HUES64 (cell line): ENCODE measurements around the gene XPR1.
"Not testable (repeated sequence)": the region's sequence is repeated elsewhere in the genome, so short reads cannot be mapped to it uniquely, and the experiment has no call there.

Experiments
- H3K27ac ChIP-seq: 2 replicates; pipeline ENCODE4 v1.7.0; 2013; ENCODE audit warnings: low read depth, low read length, inconsistent platforms
- H3K27me3 ChIP-seq: 2 replicates; pipeline ENCODE4 v1.6.1; 2013; ENCODE audit warnings: mild to moderate bottlenecking, low read length; ENCODE audit not compliant: insufficient read depth
- H3K36me3 ChIP-seq: 2 replicates; pipeline ENCODE4 v1.6.1; 2013; ENCODE audit warnings: mild to moderate bottlenecking, low read length; ENCODE audit not compliant: insufficient read depth
- H3K4me1 ChIP-seq: 2 replicates; pipeline ENCODE4 v1.6.1; 2013; ENCODE audit warnings: mild to moderate bottlenecking, low read length, moderate library complexity; ENCODE audit not compliant: insufficient read depth
- H3K4me3 ChIP-seq: 2 replicates; pipeline ENCODE4 v1.5.1; 2013; ENCODE audit warnings: mild to moderate bottlenecking, low read length, moderate library complexity
- H3K9ac ChIP-seq: 2 replicates; pipeline ENCODE4 v1.6.1; 2013; ENCODE audit warnings: mild to moderate bottlenecking, low read depth, low read length
- H3K9me3 ChIP-seq: 2 replicates; pipeline ENCODE4 v1.6.1; 2013; ENCODE audit warnings: low read depth, low read length; ENCODE audit not compliant: insufficient read depth
- WGBS: fragments of 150-250, 120-280 bp; methylation state at CpG from one replicate; pipeline ENCODE4 v1.1.7; 2013; ENCODE audit warnings: missing lambda C conversion rate; 5-methylcytosine and 5-hydroxymethylcytosine counted together

The XPR1 gene

DNA sequence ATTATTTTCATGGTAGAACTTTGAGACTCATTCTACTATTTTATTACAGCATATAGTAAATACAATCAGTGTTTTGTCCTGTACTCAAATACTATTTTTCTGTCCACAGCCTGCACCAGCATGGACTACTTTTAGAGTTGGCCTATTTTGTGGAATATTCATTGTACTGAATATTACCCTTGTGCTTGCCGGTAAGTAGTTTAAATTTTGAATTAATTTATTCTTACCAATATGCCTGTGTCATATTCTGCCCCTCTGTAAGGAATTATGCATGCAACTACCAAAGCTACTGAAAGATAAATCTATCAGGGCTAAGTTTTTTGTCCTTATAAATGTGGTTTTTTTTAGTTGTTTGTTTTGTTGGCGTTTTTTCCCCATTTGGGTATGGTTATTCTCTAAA is 179.5 kb downstream of the XPR1 start:
- peaks cover 4% of the 10 kb centered on the region; the same call in 1 of the 2 replicates for H3K9me3 ChIP-seq
- WGBS: no CpG with 5 or more reads among the region's 2 CpGs
- no peak overlapping the region for H3K27ac ChIP-seq
- H3K4me1 ChIP-seq: no peaks in the 10 kb centered on the region
- no peak overlapping the region for H3K4me3 ChIP-seq
- H3K36me3 ChIP-seq: peaks cover 26% of the 10 kb centered on the region
- no peaks in the 10 kb centered on the region for H3K27me3 ChIP-seq
- no peak overlapping the region for H3K9ac ChIP-seq

DNA sequence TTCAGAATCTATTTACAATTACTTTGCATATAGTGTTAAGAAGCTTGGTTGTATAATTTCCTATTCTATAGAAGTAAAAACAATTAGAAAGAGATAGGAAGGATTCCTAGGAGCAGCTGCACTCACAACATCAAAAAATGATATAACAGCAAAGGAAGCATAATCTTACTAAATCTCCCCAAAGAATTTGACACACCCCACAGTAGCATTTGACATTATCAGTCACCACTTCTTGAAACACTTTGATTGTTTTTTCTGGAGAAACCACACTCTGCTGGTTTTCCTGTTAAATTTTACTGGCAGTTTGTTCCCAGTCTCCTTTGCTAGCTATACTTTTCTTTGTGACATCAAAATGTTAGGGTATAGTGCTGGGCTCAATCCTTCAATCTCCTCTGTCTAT is 180.1 kb downstream of the XPR1 start:
- H3K9ac ChIP-seq: no peak overlapping the region
- H3K4me3 ChIP-seq: no peak overlapping the region
- peaks cover 4% of the 10 kb centered on the region; the same call in 1 of the 2 replicates for H3K9me3 ChIP-seq
- no peak overlapping the region for H3K27ac ChIP-seq
- H3K27me3 ChIP-seq: no peaks in the 10 kb centered on the region
- peaks cover 20% of the 10 kb centered on the region for H3K36me3 ChIP-seq
- no peaks in the 10 kb centered on the region for H3K4me1 ChIP-seq

DNA sequence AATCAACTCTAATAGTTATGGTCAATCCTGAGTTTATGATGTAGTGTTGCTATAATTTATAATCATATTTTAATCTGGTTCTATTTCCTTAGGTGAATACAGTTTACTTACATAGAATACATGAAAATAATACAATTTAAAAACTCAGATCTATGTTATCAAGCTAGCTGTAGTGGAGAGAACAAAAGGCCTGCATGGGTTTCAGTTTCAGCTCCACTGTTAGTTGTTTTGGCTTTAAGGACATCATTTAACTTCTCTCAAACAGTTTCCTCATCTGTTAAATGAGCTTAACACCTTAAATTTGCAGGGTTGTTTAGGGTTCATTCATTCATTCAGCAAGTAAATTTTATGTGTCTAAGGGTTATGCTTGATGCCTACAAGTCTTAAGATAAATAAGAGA is 182.4 kb downstream of the XPR1 start:
- no peaks in the 10 kb centered on the region for H3K9me3 ChIP-seq
- H3K4me1 ChIP-seq: no peaks in the 10 kb centered on the region
- no peaks in the 10 kb centered on the region for H3K27me3 ChIP-seq
- no peak overlapping the region for H3K9ac ChIP-seq
- H3K27ac ChIP-seq: no peak overlapping the region
- no peak overlapping the region for H3K4me3 ChIP-seq
- peaks cover 12% of the 10 kb centered on the region for H3K36me3 ChIP-seq

GRCh38 chr1:180815188-180815587 is 183.4 kb downstream of the XPR1 start:
- WGBS: 95% methylated on average over 4 of the region's 4 CpGs
- no peaks in the 10 kb centered on the region for H3K27me3 ChIP-seq
- no peak overlapping the region for H3K9ac ChIP-seq
- peaks cover 12% of the 10 kb centered on the region for H3K36me3 ChIP-seq
- H3K4me1 ChIP-seq: no peaks in the 10 kb centered on the region
- no peaks in the 10 kb centered on the region for H3K9me3 ChIP-seq
- no peak overlapping the region for H3K4me3 ChIP-seq
- H3K27ac ChIP-seq: no peak overlapping the region

- 78% methylated on average over 10 of the region's 10 CpGs for WGBS
- H3K4me3 ChIP-seq: no peak overlapping the region
- H3K4me1 ChIP-seq: no peaks in the 10 kb centered on the region
- H3K27me3 ChIP-seq: no peaks in the 10 kb centered on the region
- H3K36me3 ChIP-seq: peaks cover 12% of the 10 kb centered on the region
- H3K27ac ChIP-seq: no peak overlapping the region
- no peaks in the 10 kb centered on the region for H3K9me3 ChIP-seq
- no peak overlapping the region for H3K9ac ChIP-seq
These were observed 184.3 kb downstream of the XPR1 start for GRCh38 chr1:180816132-180816531.

DNA sequence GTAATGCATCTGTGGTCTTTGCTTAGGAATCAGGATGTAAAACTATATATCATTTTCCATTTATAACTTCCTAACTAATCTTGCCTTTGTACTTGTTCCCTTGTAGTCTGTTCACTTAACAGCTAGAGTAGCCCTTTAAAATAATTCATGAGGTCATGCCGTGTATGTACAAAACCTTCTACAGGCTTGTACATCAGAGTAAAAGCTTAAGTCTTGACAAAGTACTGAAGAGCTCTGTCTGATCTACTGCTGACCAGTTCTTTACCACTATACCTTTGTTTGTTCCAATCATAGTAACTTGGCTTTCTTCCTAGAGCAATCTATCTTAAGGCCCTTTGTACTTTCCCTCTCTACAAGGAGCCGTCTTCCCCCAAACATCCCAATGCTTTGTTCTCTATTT is 190.1 kb downstream of the XPR1 start:
- H3K36me3 ChIP-seq: no peaks in the 10 kb centered on the region
- no peak overlapping the region for H3K4me3 ChIP-seq
- 93% methylated on average over 2 of the region's 2 CpGs for WGBS
- no peaks in the 10 kb centered on the region for H3K4me1 ChIP-seq
- no peak overlapping the region for H3K9ac ChIP-seq
- H3K27me3 ChIP-seq: no peaks in the 10 kb centered on the region
- no peak overlapping the region for H3K27ac ChIP-seq
- no peaks in the 10 kb centered on the region for H3K9me3 ChIP-seq

- not testable (repeated sequence) for H3K4me3 ChIP-seq, H3K9ac ChIP-seq, H3K9me3 ChIP-seq, H3K4me1 ChIP-seq, H3K27ac ChIP-seq, H3K27me3 ChIP-seq, H3K36me3 ChIP-seq
- WGBS: 87% methylated on average over 1 of the region's 2 CpGs
These were observed 199.7 kb downstream of the XPR1 start for GRCh38 chr1:180831507-180831906.

DNA sequence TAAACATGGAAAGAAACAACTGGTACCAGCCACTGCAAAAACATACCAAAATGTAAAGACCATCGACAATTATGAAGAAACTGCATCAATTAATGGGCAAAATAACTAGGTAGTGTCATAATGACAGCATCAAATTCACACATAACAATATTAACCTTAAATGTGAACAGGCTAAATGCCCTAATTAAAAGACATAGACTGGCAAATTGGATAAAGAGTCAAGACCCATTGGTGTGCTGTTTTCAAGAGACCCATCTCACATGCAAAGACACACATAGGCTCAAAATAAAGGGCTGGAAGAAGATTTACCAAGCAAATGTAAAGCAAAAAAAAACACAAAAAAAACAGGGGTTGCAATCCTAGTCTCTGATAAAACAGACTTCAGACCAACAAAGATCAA is 201.4 kb downstream of the XPR1 start:
- 100% methylated on average over 1 of the region's 1 CpG for WGBS
- H3K4me3 ChIP-seq, H3K27ac ChIP-seq, H3K9me3 ChIP-seq, H3K9ac ChIP-seq, H3K27me3 ChIP-seq, H3K36me3 ChIP-seq: not testable (repeated sequence)
- peaks cover 27% of the 10 kb centered on the region for H3K4me1 ChIP-seq

DNA sequence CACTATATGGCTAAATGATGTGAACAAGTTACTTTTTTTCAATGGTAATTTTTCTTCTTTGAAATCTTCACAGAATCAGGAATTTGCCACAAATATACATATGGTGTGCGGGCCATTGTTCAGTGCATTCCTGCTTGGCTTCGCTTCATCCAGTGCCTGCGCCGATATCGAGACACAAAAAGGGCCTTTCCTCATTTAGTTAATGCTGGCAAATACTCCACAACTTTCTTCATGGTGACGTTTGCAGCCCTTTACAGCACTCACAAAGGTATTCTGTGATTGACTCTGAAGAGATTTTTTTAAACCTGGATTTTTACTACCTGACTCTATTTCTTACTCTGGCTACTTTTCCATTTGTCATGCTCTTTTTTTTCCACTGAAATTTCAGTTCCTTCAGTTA is 204.6 kb downstream of the XPR1 start:
- Histone ChIP-seq H3K9me3 (0 out of 2 replicates have a peak, but pooled peaks cover 4% of the 10 kb centered on the region), H3K36me3 (0 out of 2 replicates have a peak, but pooled peaks cover 3% of the 10 kb centered on the region), H3K4me3 (no peak overlapping the region), H3K27me3 (no peaks in the 10 kb centered on the region), H3K4me1 (peaks cover 28% of the 10 kb centered on the region), H3K27ac (peak overlapping the region; percentile 76), H3K9ac (no peak overlapping the region)
- 88% methylated on average over 6 of the region's 6 CpGs for WGBS

DNA sequence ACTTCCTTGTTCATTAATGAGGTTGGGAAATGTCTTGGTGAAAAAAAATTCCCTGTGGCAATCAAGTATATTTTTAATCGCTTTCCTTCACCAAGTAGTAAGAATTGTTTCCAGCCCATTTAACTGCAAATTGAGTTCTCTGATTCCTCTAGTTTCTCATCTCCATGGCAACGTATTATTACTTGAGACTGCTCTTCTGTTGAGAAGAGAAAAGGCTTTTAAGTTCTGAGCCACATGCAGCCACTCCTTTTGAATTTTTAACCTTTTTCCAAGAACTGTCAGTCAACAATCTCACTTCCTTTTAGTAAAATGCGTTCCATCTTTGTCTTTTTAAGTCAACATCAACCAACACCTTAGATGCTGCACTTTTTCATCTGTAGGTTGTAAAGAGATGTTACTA is 205.2 kb downstream of the XPR1 start:
- Histone ChIP-seq H3K4me3 (no peak overlapping the region), H3K27me3 (no peaks in the 10 kb centered on the region), H3K9me3 (0 out of 2 replicates have a peak, but pooled peaks cover 4% of the 10 kb centered on the region), H3K27ac (peak overlapping the region; percentile 76), H3K4me1 (peaks cover 34% of the 10 kb centered on the region), H3K36me3 (0 out of 2 replicates have a peak, but pooled peaks cover 3% of the 10 kb centered on the region), H3K9ac (no peak overlapping the region)
- WGBS: 28% methylated on average over 3 of the region's 3 CpGs

GRCh38 chr1:180838535-180838934 is 206.7 kb downstream of the XPR1 start:
- Histone ChIP-seq H3K4me1 (peaks cover 44% of the 10 kb centered on the region), H3K27me3 (no peaks in the 10 kb centered on the region), H3K4me3 (no peak overlapping the region), H3K27ac (no peak overlapping the region), H3K9me3 (no peaks in the 10 kb centered on the region), H3K36me3 (0 out of 2 replicates have a peak, but pooled peaks cover 3% of the 10 kb centered on the region), H3K9ac (no peak overlapping the region)
- no CpG with 5 or more reads among the region's 3 CpGs for WGBS

DNA sequence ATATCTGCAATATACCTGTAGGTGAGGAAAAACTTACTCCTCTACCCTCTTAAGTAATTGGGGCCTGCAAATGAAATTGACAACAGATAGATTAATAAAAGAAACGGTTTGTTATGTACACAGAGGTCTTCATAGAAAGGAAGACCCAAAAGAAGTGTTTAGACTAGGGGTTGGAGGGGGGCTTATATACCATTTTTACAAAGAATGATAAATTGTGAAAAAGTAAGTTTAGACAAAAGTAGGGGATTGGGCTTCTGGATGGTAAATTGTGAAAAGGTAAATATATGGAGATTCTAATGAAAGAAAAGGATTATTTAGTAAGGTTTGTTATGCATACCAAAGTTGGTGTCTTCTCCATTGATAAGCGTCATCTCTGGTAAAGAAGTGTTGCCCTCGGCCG is 207.7 kb downstream of the XPR1 start:
- Histone ChIP-seq H3K4me1 (peaks cover 44% of the 10 kb centered on the region), H3K27me3 (no peaks in the 10 kb centered on the region), H3K27ac (no peak overlapping the region), H3K4me3 (no peak overlapping the region), H3K9me3 (no peaks in the 10 kb centered on the region), H3K9ac (no peak overlapping the region), H3K36me3 (no peaks in the 10 kb centered on the region)
- WGBS: 95% methylated on average over 4 of the region's 4 CpGs
